Fibroblast of lung (primary cell): Measurements from ENCODE around the gene PDRG1. TPM values are rescaled to one million over a fixed set of nuclear protein-coding genes. Genes with fewer than 3 reads are reported as not detected.

Source experiments
- DNase-seq, 2 donors: peaks; one replicate each; pipeline versions ENCODE4 v3.0.0 to v3.0.0-alpha.2; 2010; ENCODE audit warnings: low read depth in 2 of 2
- H2AFZ ChIP-seq: 2 replicates; pipeline ENCODE4 v1.5.1; 2012; ENCODE audit warnings: low read length, control low read depth, inconsistent platforms
- H3K27ac ChIP-seq: 2 replicates; pipeline ENCODE4 v1.5.1; 2011; ENCODE audit warnings: low read length, control low read depth; ENCODE audit not compliant: insufficient read depth
- H3K27me3 ChIP-seq: 2 replicates; pipeline ENCODE4 v1.5.1; 2011; ENCODE audit warnings: mild to moderate bottlenecking, low read length; ENCODE audit not compliant: control insufficient read depth, insufficient read depth
- H3K36me3 ChIP-seq: 2 replicates; pipeline ENCODE4 v1.5.1; 2011; ENCODE audit warnings: low read length; ENCODE audit not compliant: control insufficient read depth, insufficient read depth
- H3K4me1 ChIP-seq: 2 replicates; pipeline ENCODE4 v1.5.1; 2011; ENCODE audit warnings: low read length; ENCODE audit not compliant: control insufficient read depth, insufficient read depth; ENCODE audit errors: extremely low read depth
- H3K4me2 ChIP-seq: 2 replicates; pipeline ENCODE4 v1.5.1; 2011; ENCODE audit warnings: low read length, control low read depth; ENCODE audit not compliant: insufficient read depth; ENCODE audit errors: extremely low read depth
- H3K4me3 ChIP-seq, 4 experiments: fragments of 200-600 bp in 1 of 4; sonication (generic) in 1 of 4; replicated peaks in 1 of 4; 2 replicates each; pipeline ENCODE4 v1.5.1; 2011 to 2016; ENCODE audit warnings: low read length in 4 of 4, low read depth in 3 of 4, mild to moderate bottlenecking in 3 of 4, control low read depth in 2 of 4, inconsistent platforms in 1 of 4, mixed read lengths in 1 of 4; ENCODE audit not compliant: insufficient read depth in 1 of 4; ENCODE audit errors: control extremely low read depth in 1 of 4
- H3K79me2 ChIP-seq: 2 replicates; pipeline ENCODE4 v1.5.1; 2012; ENCODE audit warnings: mild to moderate bottlenecking, low read length, inconsistent platforms; ENCODE audit not compliant: control insufficient read depth, insufficient read depth
- H3K9ac ChIP-seq: 2 replicates; pipeline ENCODE4 v1.5.1; 2011; ENCODE audit warnings: mild to moderate bottlenecking, low read length, control low read depth; ENCODE audit not compliant: insufficient read depth
- H3K9me3 ChIP-seq: 2 replicates; pipeline ENCODE4 v1.5.1; 2012; ENCODE audit warnings: low read depth, low read length; ENCODE audit not compliant: control insufficient read depth, insufficient read depth
- H4K20me1 ChIP-seq: 2 replicates; pipeline ENCODE4 v1.5.1; 2011; ENCODE audit warnings: low read length; ENCODE audit not compliant: control insufficient read depth, insufficient read depth; ENCODE audit errors: extremely low read depth
- CTCF ChIP-seq, 2 donors: IDR thresholded peaks in 1 of 2; conservative IDR thresholded peaks in 1 of 2; 1 replicate in 1 of 2; 2 replicates in 1 of 2; pipeline ENCODE4 v1.5.1; 2011 to 2012; ENCODE audit warnings: low read length in 2 of 2, control low read depth in 1 of 2, inconsistent platforms in 1 of 2, low read depth in 1 of 2, mild to moderate bottlenecking in 1 of 2
- EZH2 ChIP-seq: IDR thresholded peaks from 2 replicates; pipeline ENCODE4 v1.5.1; 2012; ENCODE audit warnings: low read length, control low read depth, mild to moderate bottlenecking; ENCODE audit errors: missing control alignments
- polyA plus RNA-seq, 2 donors: library from polyadenylated mRNA; depleted of rRNA in 1 of 2; stranded (reverse) in 1 of 2; unstranded in 1 of 2; fragments of >200 nt; gene quantifications; 2 replicates each; pipeline ENCODE4 v1.2.1, GENCODE V29; 2011 to 2012; ENCODE audit warnings: missing spikeins in 1 of 2
- total RNA-seq: library from RNA; depleted of rRNA; stranded (reverse); fragments of >200 nt; gene quantifications from 2 replicates; pipeline ENCODE4 v1.2.1, GENCODE V29; 2014

The PDRG1 gene
- total and polyA plus RNA-seq, 2 donors (not counting 1 experiment from before 2014, with no cell fraction given) = 5.4 to 14.0 TPM

- Histone ChIP-seq H3K79me2 (no peaks in the 10 kb centered on the region), H2AFZ (no peak overlapping the region), H3K9me3 (no peaks in the 10 kb centered on the region), H3K4me1 (no peaks in the 10 kb centered on the region), H3K27ac (no peak overlapping the region), H4K20me1 (no peaks in the 10 kb centered on the region), H3K27me3 (peaks cover 9% of the 10 kb centered on the region), H3K4me3 (peak overlapping the region in 1 of 4 experiments; percentile 30), H3K9ac (no peak overlapping the region), H3K36me3 (no peaks in the 10 kb centered on the region), H3K4me2 (no peak overlapping the region)
- peak; percentile 54 to 59 for DNase-seq
- no peak for TF ChIP-seq CTCF (conservative IDR thresholded peaks at IDR 0.05 in 1 of 2, IDR thresholded peaks at IDR 0.05 in 1 of 2; ENCODE audit: low read depth in 1 of 2, low read length in 2 of 2)
- peak; percentile 45 for TF ChIP-seq EZH2
Measured at GRCh38 chr20:31968291-31969126, 16.7 kb upstream of the PDRG1 start.

- H3K36me3 ChIP-seq = no peaks in the 10 kb centered on the region
- H3K79me2 ChIP-seq = no peaks in the 10 kb centered on the region
- no peaks in the 10 kb centered on the region for H3K9me3 ChIP-seq
- no peaks in the 10 kb centered on the region for H3K4me1 ChIP-seq
- H3K4me3 ChIP-seq = peak within 1 kb of the TSS in 1 of 4 experiments; percentile 30
- no peak within 1 kb of the TSS for H3K27ac ChIP-seq
- no peak within 1 kb of the TSS for H3K4me2 ChIP-seq
- H3K9ac ChIP-seq = no peak within 1 kb of the TSS
- TF ChIP-seq EZH2 (no peak), CTCF (conservative IDR thresholded peaks at IDR 0.05 in 1 of 2, IDR thresholded peaks at IDR 0.05 in 1 of 2; ENCODE audit: low read depth in 1 of 2, low read length in 2 of 2) (no peak)
- no peak for DNase-seq
- H2AFZ ChIP-seq = no peak within 1 kb of the TSS
- H3K27me3 ChIP-seq = peaks cover 9% of the 10 kb centered on the region
- no peaks in the 10 kb centered on the region for H4K20me1 ChIP-seq
Measured at GRCh38 chr20:31967830-31968249, 16.0 kb upstream of the PDRG1 start, which contains the start of gene XKR7. Gene XKR7 (plus strand): TSS chr20:31968151. CDS start chr20:31968176, 25 bp downstream.

GRCh38 chr20:31966991-31967655 is 15.3 kb upstream of the PDRG1 start:
- H3K79me2 ChIP-seq = no peaks in the 10 kb centered on the region
- no peaks in the 10 kb centered on the region for H3K4me1 ChIP-seq
- no peak for TF ChIP-seq EZH2
- TF ChIP-seq CTCF (conservative IDR thresholded peaks at IDR 0.05 in 1 of 2, IDR thresholded peaks at IDR 0.05 in 1 of 2; ENCODE audit: low read depth in 1 of 2, low read length in 2 of 2) = no peak
- no peaks in the 10 kb centered on the region for H3K36me3 ChIP-seq
- H3K27me3 ChIP-seq = peaks cover 9% of the 10 kb centered on the region
- H3K9ac ChIP-seq = no peak overlapping the region
- H3K4me2 ChIP-seq = no peak overlapping the region
- no peak overlapping the region for H3K27ac ChIP-seq
- no peaks in the 10 kb centered on the region for H4K20me1 ChIP-seq
- H3K4me3 ChIP-seq = no peak overlapping the region
- H3K9me3 ChIP-seq = no peaks in the 10 kb centered on the region
- H2AFZ ChIP-seq = no peak overlapping the region
- DNase-seq = no peak
